Upper lobe of left lung (tissue), 6 donors: ENCODE measurements around the gene SPSB3. TPM values are rescaled to one million over a fixed set of nuclear protein-coding genes. Genes with fewer than 3 reads are reported as not detected.

Source experiments
- ATAC-seq, 2 donors: fragments of 200-7000 bp; cut with Tn5 transposase; one replicate each; pipeline ENCODE4 v1.9.1; 2022; ENCODE audit warnings: mild to moderate bottlenecking in 2 of 2, moderate library complexity in 2 of 2; ENCODE audit not compliant: low FRiP score in 2 of 2
- DNase-seq, 2 donors: peaks; one replicate each; pipeline ENCODE4 v3.0.0-alpha.2; 2019 to 2020
- H3K27ac ChIP-seq, 4 donors: fragments of 200-600 bp; sonication (generic); one replicate each; pipeline ENCODE4 v1.5.1; 2016 to 2019
- H3K27me3 ChIP-seq, 4 donors: fragments of 200-600 bp; sonication (generic); one replicate each; pipeline ENCODE4 v1.5.1; 2017 to 2019
- H3K36me3 ChIP-seq, 4 donors: fragments of 200-600 bp; sonication (generic); one replicate each; pipeline ENCODE4 v1.5.1; 2016 to 2019
- H3K4me1 ChIP-seq, 4 donors: fragments of 200-600 bp; sonication (generic); one replicate each; pipeline ENCODE4 v1.5.1; 2018 to 2019
- H3K4me3 ChIP-seq, 4 donors: fragments of 200-600 bp; sonication (generic); one replicate each; pipeline ENCODE4 v1.5.1; 2017 to 2019; ENCODE audit warnings: mild to moderate bottlenecking in 2 of 4, moderate library complexity in 1 of 4
- H3K9me3 ChIP-seq, 4 donors: fragments of 200-600 bp; sonication (generic); one replicate each; pipeline ENCODE4 v1.5.1; 2018 to 2019
- CTCF ChIP-seq, 6 experiments: fragments of 450-650 bp in 4 of 6; fragments of 200-600 bp in 2 of 6; sonication (generic) in 2 of 6; IDR thresholded peaks; one replicate each; pipeline ENCODE4 v1.5.1; 2016 to 2019; ENCODE audit warnings: antibody characterized with exemption in 6 of 6
- EP300 ChIP-seq, 4 donors: sonication (generic); formaldehyde crosslinking; IDR thresholded peaks; one replicate each; pipeline ENCODE4 v1.5.1; 2017; ENCODE audit warnings: antibody characterized with exemption in 4 of 4, control low read depth in 2 of 4
- POLR2A ChIP-seq, 4 donors: fragments of 450-650 bp; IDR thresholded peaks; one replicate each; pipeline ENCODE4 v1.5.1; 2016 to 2017; ENCODE audit warnings: antibody characterized with exemption in 4 of 4, mild to moderate bottlenecking in 2 of 4
- POLR2AphosphoS5 ChIP-seq, 2 donors: sonication (generic); formaldehyde crosslinking; IDR thresholded peaks; one replicate each; pipeline ENCODE4 v1.5.1; 2017; ENCODE audit warnings: antibody characterized with exemption in 2 of 2
- WGBS, 2 donors: methylation state at CpG; one replicate each; pipeline ENCODE4 v1.1.5; 2017 to 2018; 5-methylcytosine and 5-hydroxymethylcytosine counted together
- total RNA-seq, 6 donors: library from RNA; depleted of rRNA in 4 of 6; stranded (reverse); fragments of >200 nt in 4 of 6; gene quantifications; one replicate each; pipeline versions ENCODE4 v1.1.0 to v1.2.1, GENCODE V29; 2016 to 2021
- donor health status: DM: no; HTN: no; CAD: no; lungs with moderate emphysema.
- donor health status: DM: no; HTN: yes; CAD: no; lungs with severe emphysema.

Gene SPSB3
- total RNA-seq, 6 donors from 2014 or later: 46.2 to 234 (median 64.4) TPM

DNA sequence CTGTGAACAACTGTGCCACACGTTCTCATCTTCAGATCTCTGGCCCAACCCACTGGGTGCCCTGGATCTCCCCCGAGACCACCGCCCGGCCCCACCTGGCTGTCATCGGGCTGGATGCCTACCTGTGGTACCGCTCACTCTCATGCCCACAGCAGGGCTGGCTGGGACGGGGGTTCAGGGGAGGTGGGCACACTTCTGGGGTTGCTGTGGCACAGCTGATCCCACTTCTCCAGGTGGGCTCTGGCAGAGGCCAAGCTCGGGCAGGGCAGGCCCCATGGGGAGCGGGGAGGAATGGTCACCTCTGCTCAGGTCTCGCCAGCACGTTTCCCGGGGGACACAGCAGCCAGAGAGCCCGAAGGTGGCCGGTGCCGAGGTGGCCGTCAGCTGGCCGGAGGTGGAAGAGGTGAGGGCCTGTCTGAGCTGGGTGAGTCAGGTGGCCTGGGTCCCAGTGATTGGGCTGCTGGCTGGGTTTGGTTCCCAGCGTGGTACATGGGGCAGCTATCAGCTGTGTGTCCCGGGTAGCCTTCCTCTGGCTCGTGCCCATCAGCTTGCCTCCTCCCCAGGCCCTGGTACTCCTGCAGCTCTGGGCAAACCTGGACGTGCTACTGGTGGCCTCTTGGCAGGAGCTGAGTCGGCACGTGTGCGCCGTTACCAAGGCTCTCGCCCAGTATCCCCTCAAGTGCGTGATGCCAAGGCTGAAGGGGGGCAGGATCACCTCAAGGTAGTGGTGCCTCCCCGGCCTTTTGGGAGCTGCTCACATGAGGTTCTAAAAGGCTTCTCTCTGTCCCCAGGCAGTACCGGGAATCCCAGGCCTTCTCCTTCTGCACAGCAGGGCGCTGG, 7.1 kb downstream of the SPSB3 start:
- no peak overlapping the region for H3K27ac ChIP-seq
- DNase-seq: peak in 1 of 2 donors; percentile 77

DNA sequence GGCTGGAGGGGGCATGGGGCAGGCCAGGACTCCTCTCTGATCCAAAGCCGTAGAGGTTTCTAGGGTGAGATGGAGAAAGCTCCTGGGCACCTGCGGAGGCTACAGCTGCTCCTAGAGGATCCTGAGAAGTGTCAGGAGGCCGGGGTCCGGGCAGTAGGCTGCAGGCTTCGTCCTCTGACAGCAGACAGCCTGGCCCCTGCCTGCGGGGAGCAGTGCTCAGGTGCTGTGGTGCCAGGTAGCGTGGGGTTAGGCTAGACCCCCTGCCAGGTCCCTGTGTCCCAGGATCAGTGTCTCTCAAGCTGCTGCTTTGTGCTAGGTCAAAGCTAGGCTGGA, 8.0 kb downstream of the SPSB3 start:
- Histone ChIP-seq H3K27me3 (no peaks in the 10 kb centered on the region), H3K4me3 (peak overlapping the region in 2 of 4 donors; percentile 74 to 96), H3K36me3 (peaks cover 12 to 48% (median 39%) of the 10 kb centered on the region in 4 donors), H3K27ac (peak overlapping the region in 3 of 4 donors; percentile 89 to 98 (median 97)), H3K9me3 (no peaks in the 10 kb centered on the region), H3K4me1 (peaks cover 31 to 52% (median 37%) of the 10 kb centered on the region in 4 donors)
- no peak for TF ChIP-seq EP300 (IDR thresholded peaks at IDR 0.05)
- no peak for TF ChIP-seq POLR2A (IDR thresholded peaks at IDR 0.05)
- no peak for TF ChIP-seq CTCF (IDR thresholded peaks at IDR 0.05)
- no peak for TF ChIP-seq POLR2AphosphoS5 (IDR thresholded peaks at IDR 0.05)
- DNase-seq (no peak), ATAC-seq (no peak)
- WGBS, 2 donors: 87% methylated on average over 6 of the region's 7 CpGs; no CpG with 5 or more reads in 1 of the 2 donors

More for the DNA sequence above, 7.1 kb downstream of the SPSB3 start:
- H3K36me3 ChIP-seq: peaks cover 12 to 51% (median 46%) of the 10 kb centered on the region in 4 donors
- no peak for ATAC-seq
- no peaks in the 10 kb centered on the region for H3K9me3 ChIP-seq
- WGBS, 2 donors: 96% methylated on average over 8 to 26 of the region's 30 CpGs
- TF ChIP-seq POLR2AphosphoS5 (IDR thresholded peaks at IDR 0.05) (no peak), EP300 (IDR thresholded peaks at IDR 0.05) (no peak), CTCF (IDR thresholded peaks at IDR 0.05) (no peak), POLR2A (IDR thresholded peaks at IDR 0.05) (no peak)
- no peaks in the 10 kb centered on the region for H3K27me3 ChIP-seq
- peaks cover 26 to 49% (median 35%) of the 10 kb centered on the region in 4 donors for H3K4me1 ChIP-seq
- no peak overlapping the region for H3K4me3 ChIP-seq

- TF ChIP-seq POLR2A (IDR thresholded peaks at IDR 0.05) (no peak), POLR2AphosphoS5 (IDR thresholded peaks at IDR 0.05) (no peak), CTCF (IDR thresholded peaks at IDR 0.05) (no peak), EP300 (IDR thresholded peaks at IDR 0.05) (no peak)
- 28% methylated on average over 23 of the region's 45 CpGs; no CpG with 5 or more reads in 1 of the 2 donors for WGBS, 2 donors
- no peaks in the 10 kb centered on the region for H3K9me3 ChIP-seq
- H3K27me3 ChIP-seq: no peaks in the 10 kb centered on the region
- ATAC-seq: no peak
- peaks cover 31 to 50% (median 37%) of the 10 kb centered on the region in 4 donors for H3K4me1 ChIP-seq
- peaks cover 12 to 48% (median 38%) of the 10 kb centered on the region in 4 donors for H3K36me3 ChIP-seq
- H3K4me3 ChIP-seq: peak overlapping the region; percentile 74 to 99 (median 98)
- peak in 1 of 2 donors; percentile 51 for DNase-seq
- peak overlapping the region; percentile 89 to 98 (median 94) for H3K27ac ChIP-seq
Observed at GRCh38 chr16:1773703-1774447, 8.5 kb downstream of the SPSB3 start.

- peak; percentile 73 to 95 (median 94) for TF ChIP-seq CTCF (IDR thresholded peaks at IDR 0.05)
- TF ChIP-seq EP300 (IDR thresholded peaks at IDR 0.05): no peak
- TF ChIP-seq POLR2AphosphoS5 (IDR thresholded peaks at IDR 0.05): peak; percentile 84 to 89
- peak in 3 of 4 donors; percentile 26 to 85 (median 39) for TF ChIP-seq POLR2A (IDR thresholded peaks at IDR 0.05)
- WGBS, 2 donors: 0 to 1% methylated on average over 28 to 33 of the region's 108 CpGs
- peaks cover 12 to 51% (median 38%) of the 10 kb centered on the region in 4 donors for H3K36me3 ChIP-seq
- H3K27ac ChIP-seq: peak within 1 kb of the TSS; percentile 89 to 98 (median 94)
- DNase-seq: peak; percentile 84 to 95
- H3K27me3 ChIP-seq: no peaks in the 10 kb centered on the region
- H3K4me3 ChIP-seq: peak within 1 kb of the TSS; percentile 74 to 99 (median 98)
- peaks cover 31 to 52% (median 37%) of the 10 kb centered on the region in 4 donors for H3K4me1 ChIP-seq
- no peaks in the 10 kb centered on the region for H3K9me3 ChIP-seq
- ATAC-seq: peak; percentile 85 to 88
Observed at GRCh38 chr16:1772908-1773702, 9.3 kb downstream of the SPSB3 start, which contains the start of gene MRPS34. TSS of gene MRPS34 (minus strand) at chr16:1773134. CDS start at chr16:1773119, 15 bp downstream.
